GM19455 (cell line): ENCODE data around the gene TRPV6.
A peak's percentile ranks its signal among the peaks of the same experiment; 100 is the strongest.

Source experiments
- ATAC-seq: cut with Tn5 transposase; IDR thresholded peaks from one replicate; pipeline ENCODE4 v1.9.1; 2021; ENCODE audit not compliant: unreplicated experiment

Gene TRPV6

DNA sequence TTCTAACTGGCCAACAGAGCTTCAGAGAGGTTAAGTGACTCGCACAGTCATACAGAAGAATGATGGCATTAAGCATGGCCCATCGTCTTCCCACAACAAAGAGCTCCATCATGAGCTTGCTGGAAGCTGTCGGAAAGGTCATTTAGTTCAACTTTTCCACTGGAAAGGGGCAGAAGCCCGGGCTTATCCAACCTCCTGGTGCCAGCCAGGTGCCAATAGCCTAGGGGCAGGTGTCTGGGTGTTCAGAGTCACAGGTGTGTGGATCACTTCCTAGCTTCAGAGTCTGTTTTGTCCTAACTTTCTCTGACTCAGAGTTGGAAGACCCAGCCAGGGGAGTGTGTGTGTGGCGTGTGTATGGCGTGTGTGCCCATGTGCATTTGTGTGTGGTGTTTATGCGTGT is 1.3 kb upstream of the TRPV6 start:
- no peak for ATAC-seq

DNA sequence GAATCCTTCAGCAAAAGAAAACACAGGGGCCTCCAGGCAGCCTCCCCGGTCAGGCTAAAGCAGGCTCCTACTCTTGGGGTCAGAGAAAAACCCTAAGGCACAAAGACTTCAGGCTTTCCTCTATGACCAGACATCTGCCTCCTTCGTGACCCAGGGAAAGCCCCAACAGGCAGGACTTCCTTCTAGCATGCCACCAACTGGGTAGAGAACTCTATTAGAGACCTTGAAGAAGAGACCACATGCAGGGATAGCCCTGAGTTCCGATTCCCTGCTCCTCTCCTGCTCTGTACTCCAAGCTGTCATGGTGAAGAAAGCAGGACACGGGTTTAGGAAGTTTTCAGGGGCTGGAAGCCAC is 1.3 kb downstream of the TRPV6 start:
- ATAC-seq = no peak

DNA sequence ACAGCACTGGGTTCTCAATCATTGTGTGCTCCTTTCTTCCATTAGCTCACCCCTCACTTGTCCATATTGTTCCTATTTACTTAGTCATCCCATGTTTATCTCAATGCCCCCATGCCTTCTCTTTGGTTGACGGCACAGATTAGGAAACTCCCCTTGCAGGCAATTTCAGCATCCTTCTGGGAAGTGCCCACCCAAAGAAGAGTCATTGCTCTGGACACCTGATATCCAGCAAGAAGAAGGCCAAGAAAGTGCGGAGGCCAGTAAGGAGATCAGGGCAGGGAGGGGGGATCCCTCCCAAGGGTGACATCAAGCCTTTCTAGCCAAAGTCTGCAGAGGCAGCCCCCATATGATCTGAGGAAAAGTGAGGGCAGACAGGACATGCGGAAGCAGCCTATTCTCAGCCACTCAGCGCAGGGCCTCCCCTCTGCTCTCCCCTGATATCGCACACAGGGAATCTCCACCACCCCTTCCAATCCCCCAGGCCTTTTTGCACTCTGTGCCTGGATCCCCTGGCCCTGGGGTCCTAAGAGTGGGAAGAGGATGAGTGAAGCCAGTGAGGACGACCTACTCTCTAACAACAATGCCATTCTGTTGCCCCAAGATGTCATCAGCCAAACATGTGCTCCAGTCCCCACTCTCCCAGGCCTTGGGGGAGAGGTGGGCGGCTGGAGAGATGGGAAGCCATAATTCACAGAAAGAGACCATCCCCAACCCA is 1.8 kb downstream of the TRPV6 start:
- no peak for ATAC-seq

DNA sequence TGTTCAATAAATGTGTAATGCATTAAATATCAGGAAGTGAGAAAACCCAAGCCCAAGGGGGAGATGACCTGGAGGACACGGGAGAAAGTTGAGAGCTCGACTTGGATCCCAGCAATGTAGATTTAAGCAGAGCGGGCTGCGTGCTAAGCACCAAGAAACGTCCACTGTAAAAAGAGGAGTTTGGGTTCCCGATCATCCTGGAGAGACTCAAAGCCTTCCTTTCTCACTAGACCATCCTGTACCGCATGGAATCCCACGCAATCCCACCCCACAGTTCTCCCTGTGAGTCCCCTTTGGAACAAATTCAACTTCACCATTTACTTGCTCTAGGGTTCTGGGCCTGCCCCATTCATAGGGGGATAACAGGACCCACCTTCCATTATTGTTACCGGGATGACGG is 2.4 kb downstream of the TRPV6 start:
- ATAC-seq = no peak

DNA sequence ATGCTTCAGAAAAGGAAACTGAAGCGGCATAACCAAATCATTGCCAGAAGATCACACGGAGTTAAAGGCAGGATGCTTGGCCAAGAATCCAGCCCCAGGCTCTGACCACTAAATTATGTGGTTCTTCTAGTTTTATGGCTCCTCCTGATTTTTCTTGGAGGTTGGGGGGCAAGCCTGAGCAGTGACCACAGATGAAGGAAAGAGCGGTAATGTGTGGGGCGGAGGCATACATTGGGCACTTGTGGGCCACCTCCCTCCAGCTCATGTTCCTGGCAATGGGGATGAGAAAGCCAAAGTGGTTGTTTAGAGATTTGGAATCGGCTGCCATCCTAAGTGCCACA is 3.2 kb downstream of the TRPV6 start:
- no peak for ATAC-seq

DNA sequence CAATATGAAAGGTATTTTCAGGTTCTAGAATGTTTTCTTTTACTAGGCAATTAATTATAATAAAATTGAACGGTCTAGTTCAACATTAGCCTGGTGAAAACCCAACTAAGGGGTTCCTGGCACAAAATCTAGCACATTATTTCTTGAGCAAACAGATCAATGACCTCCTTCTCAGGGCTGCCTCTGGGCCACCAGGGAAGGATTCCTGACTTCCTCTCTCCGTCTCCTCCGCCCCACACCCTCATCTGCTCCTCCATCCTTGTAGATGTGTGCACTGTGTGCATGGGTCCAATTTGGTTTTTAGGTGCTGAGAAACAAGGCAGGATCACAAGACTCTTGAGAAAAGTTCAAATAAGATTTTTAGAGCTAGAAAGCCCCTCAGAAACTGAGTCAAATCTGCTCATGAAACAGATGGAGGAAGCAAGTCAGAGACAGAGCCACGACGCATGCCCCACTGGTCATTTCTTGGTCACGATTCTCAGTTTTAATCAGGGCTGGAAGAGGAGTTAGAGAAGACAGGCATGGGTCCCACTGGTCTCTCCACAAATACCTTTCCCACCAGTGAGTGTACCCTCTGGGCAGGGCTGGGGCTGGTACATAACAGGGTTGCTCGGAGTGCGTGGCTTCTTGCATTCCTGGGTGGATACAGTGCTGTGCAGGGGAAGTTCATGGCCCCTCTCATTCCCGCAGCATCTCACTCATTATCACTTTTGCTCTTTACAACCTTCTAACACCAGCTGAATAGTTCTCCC is 3.8 kb downstream of the TRPV6 start:
- no peak for ATAC-seq

DNA sequence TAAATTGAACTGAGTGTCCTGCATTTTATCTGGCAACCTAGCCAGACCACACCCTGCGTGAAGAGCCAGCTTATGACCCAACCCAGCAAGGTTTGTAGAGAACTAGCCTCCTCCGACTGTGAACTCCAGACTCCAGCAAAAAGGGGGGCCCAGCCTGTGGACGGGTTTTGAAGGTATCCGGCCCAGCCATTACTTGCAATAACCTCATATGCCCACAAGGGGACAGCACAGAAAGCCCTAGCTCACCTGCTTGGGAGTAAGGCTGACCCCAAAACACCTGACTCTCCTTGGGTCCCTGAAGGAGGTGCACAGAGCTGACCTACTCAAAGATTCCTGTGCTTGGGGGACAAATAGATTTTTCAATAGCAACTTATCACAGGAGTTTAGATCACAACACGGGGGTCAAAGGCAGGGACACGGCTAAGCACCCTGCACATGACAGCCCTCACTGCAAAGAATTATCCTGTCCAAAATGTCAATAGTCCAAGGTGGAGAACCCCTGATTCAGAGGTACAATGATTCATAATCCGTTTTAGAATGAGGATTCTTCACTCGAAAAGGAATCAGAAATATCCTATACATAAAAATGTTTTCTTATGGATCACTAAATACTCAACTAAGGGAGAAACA is 4.6 kb downstream of the TRPV6 start:
- no peak for ATAC-seq

DNA sequence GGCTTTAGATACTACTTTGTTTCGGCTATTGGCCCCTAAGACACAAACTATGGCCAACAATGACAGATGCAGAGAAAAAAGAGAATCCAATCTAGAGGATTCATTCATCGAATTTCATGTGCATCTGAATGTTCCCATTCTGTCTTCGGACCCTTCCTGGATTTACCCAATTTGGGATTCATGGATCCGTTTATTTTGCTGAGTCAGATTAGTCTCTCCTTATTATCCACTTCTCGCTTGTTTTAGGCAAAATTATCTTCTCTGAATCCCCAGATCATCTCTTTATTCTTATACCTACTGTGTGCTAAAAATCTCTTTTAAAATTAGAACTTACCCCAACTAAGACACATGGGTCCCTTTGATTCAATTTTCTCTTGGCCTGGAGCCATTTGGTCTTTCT is 6.5 kb downstream of the TRPV6 start:
- ATAC-seq = no peak

DNA sequence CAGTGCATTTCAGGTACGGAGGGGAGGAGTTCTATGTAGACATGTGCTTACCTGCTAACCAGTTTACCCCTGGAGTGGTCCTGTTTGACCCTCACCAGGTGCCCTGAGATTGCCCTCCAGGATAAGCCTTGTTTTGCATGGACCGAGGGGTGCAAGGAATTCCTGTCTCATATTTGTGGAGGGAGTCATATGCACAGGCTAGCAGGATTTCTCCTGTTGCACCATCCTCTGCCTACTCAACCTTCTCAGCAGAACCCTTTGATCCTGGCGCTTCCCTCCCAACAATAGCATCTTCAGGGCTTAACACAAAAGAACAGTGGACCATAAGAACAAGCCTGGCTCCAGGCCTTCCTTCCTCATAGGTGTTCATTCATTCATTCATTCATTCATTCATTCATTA is 7.2 kb downstream of the TRPV6 start:
- ATAC-seq = no peak

DNA sequence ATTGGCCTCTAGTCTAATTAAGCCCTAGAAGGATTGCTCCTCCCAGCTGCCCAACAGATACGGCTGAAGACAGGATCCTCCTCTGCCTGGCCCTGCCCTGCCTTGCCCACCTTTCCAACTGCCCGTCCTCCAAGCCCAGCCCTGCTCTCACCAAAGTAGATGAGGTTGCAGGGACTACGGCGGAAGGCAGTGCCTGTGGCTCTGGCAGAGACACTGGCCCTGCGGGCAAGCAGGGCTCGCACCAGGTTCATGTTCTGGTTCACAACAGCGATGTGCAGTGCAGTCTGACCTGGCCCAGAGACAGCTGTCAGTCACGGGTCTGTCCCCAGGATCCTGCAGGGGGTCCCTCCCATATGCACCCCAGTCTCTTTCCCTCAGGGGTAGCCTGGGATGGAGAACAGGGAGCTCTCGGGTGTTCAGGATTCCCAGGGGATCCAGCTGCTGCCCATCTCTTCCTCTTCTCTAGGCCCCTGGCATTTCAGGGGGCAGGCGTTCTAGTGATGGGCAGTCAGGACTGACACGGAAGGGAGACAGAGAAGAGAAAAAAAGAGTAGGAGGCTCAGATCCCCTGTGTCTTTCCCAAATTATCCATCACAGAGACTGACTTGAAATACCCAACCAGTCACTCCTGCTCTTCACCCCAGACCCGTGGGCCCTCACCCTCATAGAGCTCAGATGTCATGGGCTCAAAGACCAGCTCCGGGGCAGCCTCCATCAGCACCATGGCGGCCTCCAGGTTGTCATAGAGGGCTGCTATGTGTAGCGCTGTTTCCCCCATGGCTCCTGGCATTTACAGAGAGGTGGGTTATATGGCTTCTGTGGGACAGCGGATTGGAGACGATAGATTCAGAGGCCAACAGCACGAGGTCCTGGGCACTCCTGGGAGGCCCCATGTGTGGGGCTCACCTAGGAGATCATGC is 8.3 kb downstream of the TRPV6 start:
- no peak for ATAC-seq

DNA sequence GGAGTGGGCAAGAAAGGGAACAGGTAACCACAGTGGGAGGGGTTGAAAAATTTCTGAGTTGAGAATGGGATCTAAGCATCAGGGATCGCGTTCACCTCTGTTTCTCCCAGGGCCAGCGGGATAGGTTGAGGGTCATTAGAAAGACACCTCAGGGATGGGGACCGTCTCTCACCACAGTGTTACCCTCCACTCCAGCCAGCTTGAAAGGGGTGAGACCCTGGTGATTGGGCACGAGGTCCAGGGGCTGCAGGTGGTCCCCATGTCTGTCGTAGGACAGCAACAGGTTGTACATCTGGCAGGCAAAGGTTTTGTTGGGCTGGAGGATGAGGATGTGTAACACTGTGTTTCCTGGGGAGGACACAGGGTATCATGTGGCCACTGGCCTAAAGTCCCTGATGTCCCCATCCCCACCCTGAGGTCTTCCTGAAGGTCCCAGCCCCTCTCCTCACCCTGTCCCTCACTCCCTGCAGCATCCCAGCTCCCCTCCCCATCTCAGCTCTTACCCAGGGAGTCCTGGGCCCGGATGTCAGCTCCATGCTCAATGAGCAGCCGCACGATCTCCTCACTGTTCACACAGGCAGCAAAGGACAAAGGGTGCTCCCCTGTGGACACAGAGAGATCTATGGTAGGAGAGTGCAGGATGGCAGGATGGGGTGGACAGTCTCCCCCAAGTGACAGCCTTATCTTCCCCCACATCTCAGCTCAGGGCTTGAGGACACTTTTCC is 9.1 kb downstream of the TRPV6 start:
- ATAC-seq = no peak

DNA sequence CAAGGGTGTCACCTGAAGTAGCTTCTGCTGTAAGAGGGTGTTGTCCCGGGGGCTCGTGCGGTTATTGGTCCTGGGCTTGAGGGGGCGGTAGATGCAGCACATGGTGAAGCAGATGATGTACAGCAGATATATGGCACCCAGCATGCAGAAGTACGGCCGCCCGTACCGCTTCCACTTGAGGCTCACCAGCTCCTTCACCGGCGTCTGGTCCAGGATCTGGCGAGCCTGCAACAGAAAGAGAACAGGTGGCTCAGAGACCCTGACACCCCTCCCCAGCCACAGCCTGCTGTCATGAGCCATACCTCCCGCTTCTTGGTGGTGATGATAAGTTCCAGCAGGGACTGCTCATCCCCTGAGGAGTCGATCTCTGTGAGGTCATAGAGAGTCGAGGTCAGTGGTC is 10.1 kb downstream of the TRPV6 start:
- no peak for ATAC-seq

DNA sequence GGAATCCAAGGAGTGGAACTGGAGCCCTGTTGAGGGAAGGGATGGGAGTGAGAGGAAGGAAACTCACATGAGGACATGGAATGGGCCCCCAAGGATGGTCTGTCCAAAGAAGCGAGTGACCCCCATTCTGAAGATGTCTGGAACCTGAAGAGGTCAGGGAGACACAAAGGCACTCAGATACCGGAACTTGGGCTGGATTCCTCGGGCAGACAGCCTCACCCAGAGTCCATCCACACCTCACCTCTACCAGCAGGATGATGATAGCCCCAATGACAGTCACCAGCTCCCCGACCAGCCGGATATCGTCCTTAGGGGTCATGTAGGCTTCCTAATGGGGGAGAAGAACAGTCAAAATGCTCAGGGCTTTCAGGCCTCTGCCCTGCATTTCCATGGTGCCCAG is 10.7 kb downstream of the TRPV6 start:
- ATAC-seq = no peak

DNA sequence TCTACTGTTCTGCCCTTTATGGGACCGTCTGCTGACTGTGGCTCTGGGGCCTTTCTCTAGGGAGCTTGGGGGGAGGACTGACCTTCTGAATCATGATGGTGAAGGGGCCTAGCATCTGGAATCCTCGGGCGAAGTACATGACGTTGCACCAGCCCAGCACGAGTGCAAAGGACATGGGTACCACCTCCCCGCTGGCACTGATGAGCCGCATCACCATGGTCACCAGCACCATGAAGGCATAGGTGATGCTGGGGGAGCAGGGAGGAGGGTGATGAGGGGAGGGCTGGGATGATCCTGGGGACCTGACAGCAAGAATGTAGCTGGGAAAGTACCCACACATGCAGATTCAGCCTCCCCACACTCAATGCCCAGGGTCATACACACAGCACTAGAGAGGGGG is 11.1 kb downstream of the TRPV6 start:
- no peak for ATAC-seq

DNA sequence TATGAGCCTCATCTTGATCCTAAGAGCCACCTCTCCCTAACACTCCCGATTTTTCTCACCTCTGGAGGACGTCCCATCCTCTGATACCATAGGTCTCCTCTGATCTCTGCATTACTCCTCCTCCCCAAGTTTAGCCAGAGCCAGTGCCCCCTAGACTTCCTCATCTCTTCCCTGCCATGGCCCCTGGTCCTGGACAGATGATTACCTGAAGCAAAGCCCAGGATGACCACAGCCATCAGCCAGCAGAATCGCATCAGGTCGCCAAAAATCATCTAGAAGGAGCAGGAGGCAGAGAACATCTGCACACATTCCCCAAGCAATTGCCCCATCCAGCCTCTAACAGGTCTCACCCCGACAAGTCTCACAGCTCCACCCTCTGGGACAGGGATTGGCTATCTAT is 11.7 kb downstream of the TRPV6 start:
- ATAC-seq = no peak

DNA sequence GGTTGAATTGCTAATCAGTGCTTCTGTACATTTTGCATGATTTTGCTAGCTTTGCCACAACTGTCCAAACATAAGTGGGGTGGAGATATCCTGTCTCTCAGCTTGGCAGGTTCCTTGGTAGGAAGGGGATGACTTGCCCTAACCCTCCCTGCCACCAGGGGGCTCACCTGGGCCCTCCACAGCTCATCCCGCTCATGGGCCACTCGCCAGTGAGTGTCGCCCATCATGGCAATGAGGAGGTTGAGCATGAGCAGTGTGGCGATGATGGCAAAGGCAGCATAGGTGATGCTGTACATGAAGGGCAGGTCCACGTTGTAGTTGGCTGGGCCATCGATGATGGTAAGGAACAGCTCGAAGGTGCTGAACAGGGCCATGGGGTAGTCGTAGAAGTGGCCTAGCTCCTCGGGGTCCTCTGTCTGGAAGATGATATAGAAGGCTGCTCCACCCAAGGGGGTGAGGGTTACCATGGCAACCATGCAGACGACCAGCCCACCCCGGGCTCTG is 12.2 kb downstream of the TRPV6 start:
- peak; percentile 62 for ATAC-seq

DNA sequence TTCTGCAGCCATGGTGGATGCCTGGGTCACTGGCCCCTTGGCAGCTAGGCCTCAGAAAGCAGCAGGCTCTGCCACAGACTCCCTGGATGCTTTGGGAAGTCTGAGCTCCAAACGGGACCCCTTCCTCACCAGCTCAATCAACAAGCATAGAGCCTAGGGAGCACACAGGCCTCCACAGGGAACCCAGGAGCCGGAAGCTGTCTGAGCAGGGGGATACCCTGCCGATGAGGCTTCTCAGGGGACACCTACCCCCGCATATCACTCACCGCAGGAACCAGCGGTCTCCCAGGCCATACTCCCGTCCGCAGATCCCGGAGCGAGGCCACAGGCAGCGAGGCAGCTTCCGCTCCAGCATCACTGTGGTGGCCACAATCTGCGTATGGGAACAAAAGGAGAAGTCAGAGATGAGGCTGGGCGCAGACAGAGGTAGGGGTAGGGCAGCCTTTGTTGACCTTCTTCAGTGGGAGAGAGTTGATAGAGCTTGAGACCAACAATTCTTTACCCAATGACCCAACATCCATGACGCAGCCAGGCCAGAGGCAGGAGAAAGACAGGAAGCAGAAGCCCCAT is 13.4 kb downstream of the TRPV6 start:
- no peak for ATAC-seq

DNA sequence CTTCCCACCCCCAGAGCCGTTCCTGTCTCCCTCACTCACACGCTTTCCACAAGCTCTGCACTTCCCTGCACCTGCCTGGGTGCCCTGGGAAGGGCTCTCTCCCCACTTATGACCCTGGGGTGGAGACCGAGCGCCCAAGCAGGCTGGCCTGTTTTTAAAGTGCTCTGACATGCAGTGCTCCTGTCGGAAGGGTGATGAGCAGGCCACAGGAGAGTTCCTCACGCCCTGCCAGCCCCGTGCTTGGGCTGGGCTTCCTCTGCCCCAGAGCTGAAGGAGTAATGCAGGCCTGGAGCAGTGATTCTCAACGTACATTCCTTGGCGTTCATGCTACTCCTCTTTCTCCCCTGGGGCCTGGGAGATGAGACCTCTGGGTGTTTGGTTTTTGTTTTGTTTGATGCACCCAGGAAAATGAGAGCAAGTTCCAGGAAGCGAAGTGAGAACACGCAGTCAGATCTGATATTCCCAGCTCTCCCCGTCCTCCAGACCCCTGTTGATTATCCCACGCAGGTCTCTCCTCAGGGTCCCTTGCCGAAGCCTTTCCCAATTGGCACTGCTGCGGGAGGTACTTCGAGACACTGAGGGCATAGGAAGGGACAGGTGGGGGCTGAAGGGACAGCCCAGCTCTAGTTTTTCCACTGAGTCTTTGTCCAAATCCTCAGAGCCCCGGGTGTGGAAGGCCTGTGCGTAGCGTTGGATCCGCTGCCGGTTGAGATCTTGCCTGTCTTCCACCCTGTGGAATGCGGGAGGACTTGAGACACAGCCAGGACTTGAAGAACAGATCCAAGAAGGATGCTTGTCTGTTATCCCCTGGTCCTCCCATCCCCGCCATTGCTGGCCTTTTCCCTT is 14.1 kb downstream of the TRPV6 start:
- no peak for ATAC-seq

DNA sequence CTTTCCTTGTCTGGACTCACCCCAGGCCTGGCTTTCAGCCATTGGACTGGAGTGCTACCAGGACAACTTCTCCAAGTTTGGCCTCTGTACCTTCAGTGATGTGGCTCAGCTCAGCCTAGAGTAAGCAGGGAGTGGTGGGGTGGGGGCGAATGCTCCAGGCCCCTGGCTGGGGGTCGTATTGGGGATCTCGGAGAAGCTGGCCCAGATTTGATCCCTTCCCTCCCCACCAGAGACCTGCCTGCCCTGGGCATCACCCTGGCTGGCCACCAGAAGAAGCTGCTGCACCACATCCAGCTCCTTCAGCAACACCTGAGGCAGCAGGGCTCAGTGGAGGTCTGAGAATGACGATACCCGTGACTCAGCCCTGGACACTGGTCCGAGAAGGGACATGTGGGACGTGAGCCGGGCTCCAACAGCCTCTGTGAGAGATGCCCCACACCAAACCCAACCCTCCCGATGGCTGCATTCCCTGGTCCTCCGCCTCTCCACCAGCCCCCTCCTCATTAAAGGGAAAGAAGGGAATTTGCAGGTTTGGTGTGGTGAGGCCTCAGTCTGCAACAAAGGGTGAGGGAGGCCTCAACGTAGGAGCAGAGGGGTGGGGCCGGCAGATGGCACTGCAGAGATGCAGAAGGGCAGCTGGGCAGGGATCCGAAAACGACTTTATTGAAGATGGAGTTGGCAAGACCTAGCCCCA is 14.8 kb downstream of the TRPV6 start:
- ATAC-seq = no peak
